ENCODE data around the gene CCT4.
"Not testable (repeated sequence)": the region's sequence is repeated elsewhere in the genome, so short reads cannot be mapped to it uniquely, and the experiment has no call there.

The CCT4 gene

DNA sequence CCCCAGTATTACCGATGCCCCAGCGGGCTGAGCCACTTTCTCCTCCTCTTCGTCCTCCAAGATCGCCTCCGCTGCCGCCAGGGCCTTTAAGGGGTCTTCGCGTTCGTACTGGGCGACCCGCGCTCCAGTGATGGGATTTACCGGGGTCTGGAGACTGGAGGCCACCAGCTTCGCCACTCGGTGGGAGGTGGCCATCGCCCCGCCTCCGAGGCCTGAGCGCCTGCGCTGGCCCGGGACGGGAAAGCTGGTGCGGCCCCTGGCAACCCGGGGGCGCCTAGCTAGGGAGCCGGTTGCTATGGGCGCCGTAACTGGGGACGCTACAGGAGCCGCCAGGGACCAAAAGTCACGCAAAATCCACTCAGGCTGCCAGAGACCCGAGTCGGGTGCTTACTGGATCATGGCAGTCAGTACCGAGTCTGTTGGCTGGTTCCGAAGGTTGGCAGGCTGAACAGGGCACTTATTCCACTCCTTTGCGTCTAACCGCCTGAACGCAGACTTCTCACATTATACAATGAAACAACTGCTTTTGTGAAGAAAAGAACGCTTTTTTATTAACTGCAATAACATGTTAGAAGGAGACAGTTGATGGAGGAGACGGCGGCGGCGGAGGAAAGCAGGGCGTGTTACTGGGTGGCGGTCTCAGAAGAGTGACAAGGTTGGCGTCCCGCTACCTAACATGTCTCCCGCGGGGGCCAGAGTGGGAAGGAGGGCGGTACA, 34.5 kb downstream of the CCT4 start, which contains the start of gene FAM161A:
Gene FAM161A, minus strand, starts transcription at position 214 of the 717 bp plus-strand sequence. Its CDS starts 19 bp downstream, at position 195.
- H3K27me3 Mint-ChIP-seq (ENCODE audit: low read depth) = no peaks in the 10 kb centered on the region
- no peaks in the 10 kb centered on the region for H3K9me3 Mint-ChIP-seq
- peaks cover 5% of the 10 kb centered on the region for H3K4me1 Mint-ChIP-seq
- H3K36me3 Mint-ChIP-seq (ENCODE audit: low read depth) = no peaks in the 10 kb centered on the region
- TF ChIP-seq, protein P1, sequence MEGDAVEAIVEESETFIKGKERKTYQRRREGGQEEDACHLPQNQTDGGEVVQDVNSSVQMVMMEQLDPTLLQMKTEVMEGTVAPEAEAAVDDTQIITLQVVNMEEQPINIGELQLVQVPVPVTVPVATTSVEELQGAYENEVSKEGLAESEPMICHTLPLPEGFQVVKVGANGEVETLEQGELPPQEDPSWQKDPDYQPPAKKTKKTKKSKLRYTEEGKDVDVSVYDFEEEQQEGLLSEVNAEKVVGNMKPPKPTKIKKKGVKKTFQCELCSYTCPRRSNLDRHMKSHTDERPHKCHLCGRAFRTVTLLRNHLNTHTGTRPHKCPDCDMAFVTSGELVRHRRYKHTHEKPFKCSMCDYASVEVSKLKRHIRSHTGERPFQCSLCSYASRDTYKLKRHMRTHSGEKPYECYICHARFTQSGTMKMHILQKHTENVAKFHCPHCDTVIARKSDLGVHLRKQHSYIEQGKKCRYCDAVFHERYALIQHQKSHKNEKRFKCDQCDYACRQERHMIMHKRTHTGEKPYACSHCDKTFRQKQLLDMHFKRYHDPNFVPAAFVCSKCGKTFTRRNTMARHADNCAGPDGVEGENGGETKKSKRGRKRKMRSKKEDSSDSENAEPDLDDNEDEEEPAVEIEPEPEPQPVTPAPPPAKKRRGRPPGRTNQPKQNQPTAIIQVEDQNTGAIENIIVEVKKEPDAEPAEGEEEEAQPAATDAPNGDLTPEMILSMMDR (IDR thresholded peaks at IDR 0.05; ENCODE audit: unreplicated experiment in 3 of 3) = no peak
- H3K4me3 Mint-ChIP-seq = peak within 1 kb of the TSS; percentile 92 to 94 (median 93)
- H3K27ac Mint-ChIP-seq = peak within 1 kb of the TSS; percentile 95 to 96 (median 96)

DNA sequence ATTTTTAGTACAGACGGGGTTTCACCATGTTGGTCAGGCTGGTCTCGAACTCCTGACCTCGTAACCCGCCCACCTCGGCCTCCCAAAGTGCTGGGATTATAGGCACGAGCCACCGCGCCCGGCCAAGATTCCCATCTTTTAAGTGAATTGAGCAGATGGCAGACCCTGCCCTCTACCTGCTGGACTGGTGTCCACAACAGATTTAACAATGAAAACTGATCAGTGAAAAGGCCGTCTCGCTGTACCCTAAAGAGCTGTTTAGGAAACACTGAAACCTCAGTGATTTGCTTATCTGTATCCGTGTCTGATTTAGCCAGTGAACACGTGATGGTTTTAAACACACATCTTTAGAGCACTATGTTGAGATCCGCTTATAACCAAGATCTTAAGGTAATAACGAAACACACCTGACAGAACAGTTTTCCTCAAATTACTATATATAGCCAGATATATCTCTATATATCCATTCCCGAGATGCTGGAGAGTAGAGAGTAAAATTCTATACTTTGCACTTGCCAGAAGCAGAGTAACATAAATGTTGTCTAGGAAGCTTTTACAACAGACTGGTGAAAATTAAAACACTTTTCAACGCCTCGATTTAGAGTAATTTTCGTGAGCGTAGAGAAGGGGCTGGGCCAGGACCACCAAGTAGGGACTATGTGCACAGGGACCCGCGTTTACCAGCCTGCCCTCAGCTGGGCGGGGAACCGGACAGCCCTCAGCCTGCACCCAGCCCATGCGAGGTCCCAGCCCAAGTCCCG, 35.2 kb downstream of the CCT4 start:
- peak overlapping the region; percentile 92 to 94 (median 93) for H3K4me3 Mint-ChIP-seq
- H3K27ac Mint-ChIP-seq = peak overlapping the region; percentile 95 to 96 (median 96)
- H3K27me3 Mint-ChIP-seq (ENCODE audit: low read depth) = no peaks in the 10 kb centered on the region
- peaks cover 5% of the 10 kb centered on the region for H3K4me1 Mint-ChIP-seq
- TF ChIP-seq, protein P1 (IDR thresholded peaks at IDR 0.05; ENCODE audit: unreplicated experiment in 3 of 3) = no peak
- no peaks in the 10 kb centered on the region for H3K36me3 Mint-ChIP-seq (ENCODE audit: low read depth)
- no peaks in the 10 kb centered on the region for H3K9me3 Mint-ChIP-seq

DNA sequence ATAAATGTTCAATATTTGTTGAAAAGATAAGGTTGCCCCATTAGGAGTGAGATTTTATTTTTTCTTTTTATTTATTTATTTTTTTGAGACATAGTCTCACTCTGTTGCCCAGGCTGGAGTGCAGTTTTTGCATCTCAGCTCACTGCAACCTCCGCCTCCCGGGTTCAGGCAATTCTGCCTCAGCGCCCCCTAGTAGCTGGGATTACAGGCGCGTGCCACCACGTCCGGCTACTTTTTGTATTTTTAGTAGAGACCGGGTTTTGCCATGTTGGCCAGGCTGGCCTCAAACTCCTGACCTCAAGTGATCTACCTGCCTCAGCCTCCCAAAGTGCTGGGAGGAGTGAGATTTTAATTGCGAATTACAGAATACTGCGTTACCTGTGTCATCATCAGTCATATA, 37.2 kb downstream of the CCT4 start:
- H3K4me3 Mint-ChIP-seq = peak overlapping the region; percentile 23 to 55 (median 49)
- not testable (repeated sequence) for H3K27me3 Mint-ChIP-seq (ENCODE audit: low read depth); H3K27ac Mint-ChIP-seq; H3K9me3 Mint-ChIP-seq; H3K4me1 Mint-ChIP-seq; H3K36me3 Mint-ChIP-seq (ENCODE audit: low read depth)

DNA sequence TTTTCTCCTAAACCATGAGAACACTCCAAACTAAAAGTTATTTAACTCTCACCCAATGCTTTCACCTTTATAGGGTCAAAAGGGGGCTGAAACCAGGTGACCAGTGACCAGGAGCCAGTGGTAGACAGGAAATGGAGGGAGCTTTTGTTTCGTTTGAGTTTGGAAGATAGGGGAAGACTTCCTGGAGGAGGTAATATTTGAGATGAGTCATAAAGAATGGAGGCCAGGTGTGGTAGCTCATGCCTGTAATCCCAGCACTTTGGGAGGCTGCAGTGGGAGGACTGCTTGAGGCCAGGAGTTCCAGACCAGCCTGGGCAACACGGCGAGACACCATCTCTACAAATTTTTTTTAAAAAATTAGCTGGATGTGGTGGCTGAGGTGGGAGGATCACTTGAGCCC, 43.1 kb downstream of the CCT4 start:
- Mint-ChIP-seq H3K27ac (no peak overlapping the region), H3K27me3 (ENCODE audit: low read depth) (no peaks in the 10 kb centered on the region), H3K4me1 (no peaks in the 10 kb centered on the region), H3K36me3 (ENCODE audit: low read depth) (peaks cover 14% of the 10 kb centered on the region), H3K4me3 (no peak overlapping the region), H3K9me3 (no peaks in the 10 kb centered on the region)
- TF ChIP-seq, protein P1 (IDR thresholded peaks at IDR 0.05; ENCODE audit: unreplicated experiment in 3 of 3) = no peak

DNA sequence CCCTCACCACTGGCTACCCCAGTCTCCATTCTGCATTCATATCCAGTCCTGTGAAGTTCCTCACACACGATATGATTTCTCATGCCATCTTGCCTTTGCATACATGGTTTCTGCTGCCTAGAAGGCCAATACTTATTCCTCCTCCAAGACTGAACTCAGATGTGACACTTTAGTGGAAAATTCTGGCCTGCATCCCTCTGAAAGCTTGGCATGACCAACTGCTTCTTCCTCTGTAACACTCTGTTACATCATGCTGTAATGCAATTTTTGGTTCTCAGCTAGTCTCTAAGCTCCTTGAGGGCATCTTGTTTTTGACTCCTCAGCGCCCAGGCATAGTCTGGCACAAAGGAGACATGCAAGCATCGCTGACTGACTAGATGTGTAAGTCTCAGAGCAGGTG, 47.2 kb downstream of the CCT4 start:
- no peak overlapping the region for H3K27ac Mint-ChIP-seq
- no peaks in the 10 kb centered on the region for H3K9me3 Mint-ChIP-seq
- no peaks in the 10 kb centered on the region for H3K4me1 Mint-ChIP-seq
- H3K4me3 Mint-ChIP-seq = no peak overlapping the region
- TF ChIP-seq, protein P1 (IDR thresholded peaks at IDR 0.05; ENCODE audit: unreplicated experiment in 3 of 3) = no peak
- peaks cover 30% of the 10 kb centered on the region for H3K36me3 Mint-ChIP-seq (ENCODE audit: low read depth)
- no peaks in the 10 kb centered on the region for H3K27me3 Mint-ChIP-seq (ENCODE audit: low read depth)

DNA sequence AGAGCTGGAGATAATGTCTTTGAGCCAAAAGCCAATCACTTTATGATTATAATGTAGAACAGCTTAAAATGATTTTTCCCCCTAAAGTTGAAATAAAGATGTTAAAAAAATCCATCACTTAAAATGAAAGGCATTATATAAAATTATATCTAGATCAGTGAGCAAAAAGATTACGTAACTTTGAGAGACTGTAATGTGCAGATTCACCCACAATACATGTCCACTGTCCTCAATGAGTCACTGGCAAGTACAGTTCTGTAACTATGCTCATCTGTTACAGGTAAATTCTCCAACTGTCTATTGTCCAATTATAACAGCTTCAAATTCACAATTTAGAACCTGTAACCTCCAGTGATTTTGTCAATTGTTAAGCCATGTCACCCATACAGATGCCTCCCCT, 53.6 kb downstream of the CCT4 start:
- TF ChIP-seq, protein P1 (IDR thresholded peaks at IDR 0.05; ENCODE audit: unreplicated experiment in 3 of 3) = no peak
- Mint-ChIP-seq H3K9me3 (no peaks in the 10 kb centered on the region), H3K4me3 (no peak overlapping the region), H3K27ac (no peak overlapping the region), H3K36me3 (ENCODE audit: low read depth) (peaks cover 48% of the 10 kb centered on the region), H3K4me1 (no peaks in the 10 kb centered on the region), H3K27me3 (ENCODE audit: low read depth) (no peaks in the 10 kb centered on the region)
